ENCODE data around the gene PSME1. TPM values are rescaled to one million over a fixed set of nuclear protein-coding genes. Genes with fewer than 3 reads are reported as not detected.

The PSME1 gene
- total RNA-seq, 1 experiment from 2014 or later: 123 TPM

DNA sequence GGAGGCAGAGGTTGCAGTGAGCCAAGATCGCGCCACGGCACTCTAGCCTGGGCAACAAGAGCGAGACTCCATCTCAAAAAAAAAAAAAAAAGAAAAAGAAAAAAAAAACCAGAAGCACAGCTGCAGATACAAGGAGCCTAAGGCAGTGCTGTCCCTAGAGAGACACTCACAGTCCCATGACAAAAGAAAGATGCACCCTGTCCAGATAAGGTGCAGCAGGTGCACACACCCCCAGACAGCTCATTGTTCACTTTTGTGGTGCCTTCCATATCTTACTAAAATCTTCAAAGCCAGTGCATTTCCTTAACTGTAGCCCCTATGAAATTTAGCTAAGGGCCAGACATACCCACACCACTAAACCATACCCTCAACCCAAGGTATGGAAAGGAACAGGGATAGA lies 13.6 kb upstream of the PSME1 start:
- in situ Hi-C loops (cut with HindIII; ENCODE audit: low pct_unique_long_range_greater_than_20kb, low sequenced_read_pairs): no loop called here

DNA sequence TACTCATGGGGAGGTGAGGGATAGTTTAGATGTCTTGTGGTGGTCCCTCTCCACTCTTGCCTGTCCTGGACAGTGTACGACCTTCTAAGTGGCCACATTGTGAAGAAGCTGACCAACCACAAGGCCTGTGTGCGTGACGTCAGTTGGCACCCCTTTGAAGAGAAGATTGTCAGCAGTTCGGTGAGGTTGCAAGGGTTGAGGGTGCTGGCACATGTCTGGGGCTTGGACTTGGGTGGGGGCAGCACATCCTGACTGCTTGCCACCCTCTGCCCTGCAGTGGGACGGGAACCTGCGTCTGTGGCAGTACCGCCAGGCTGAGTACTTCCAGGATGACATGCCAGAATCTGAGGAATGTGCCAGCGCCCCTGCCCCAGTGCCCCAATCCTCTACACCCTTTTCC lies 13.1 kb upstream of the PSME1 start:
- DNase-seq (ENCODE audit: low read depth): no peak
- in situ Hi-C loops (cut with HindIII; ENCODE audit: low pct_unique_long_range_greater_than_20kb, low sequenced_read_pairs): no loop called here

More for the DNA sequence above, 13.6 kb upstream of the PSME1 start:
- DNase-seq (ENCODE audit: low read depth): no peak

DNA sequence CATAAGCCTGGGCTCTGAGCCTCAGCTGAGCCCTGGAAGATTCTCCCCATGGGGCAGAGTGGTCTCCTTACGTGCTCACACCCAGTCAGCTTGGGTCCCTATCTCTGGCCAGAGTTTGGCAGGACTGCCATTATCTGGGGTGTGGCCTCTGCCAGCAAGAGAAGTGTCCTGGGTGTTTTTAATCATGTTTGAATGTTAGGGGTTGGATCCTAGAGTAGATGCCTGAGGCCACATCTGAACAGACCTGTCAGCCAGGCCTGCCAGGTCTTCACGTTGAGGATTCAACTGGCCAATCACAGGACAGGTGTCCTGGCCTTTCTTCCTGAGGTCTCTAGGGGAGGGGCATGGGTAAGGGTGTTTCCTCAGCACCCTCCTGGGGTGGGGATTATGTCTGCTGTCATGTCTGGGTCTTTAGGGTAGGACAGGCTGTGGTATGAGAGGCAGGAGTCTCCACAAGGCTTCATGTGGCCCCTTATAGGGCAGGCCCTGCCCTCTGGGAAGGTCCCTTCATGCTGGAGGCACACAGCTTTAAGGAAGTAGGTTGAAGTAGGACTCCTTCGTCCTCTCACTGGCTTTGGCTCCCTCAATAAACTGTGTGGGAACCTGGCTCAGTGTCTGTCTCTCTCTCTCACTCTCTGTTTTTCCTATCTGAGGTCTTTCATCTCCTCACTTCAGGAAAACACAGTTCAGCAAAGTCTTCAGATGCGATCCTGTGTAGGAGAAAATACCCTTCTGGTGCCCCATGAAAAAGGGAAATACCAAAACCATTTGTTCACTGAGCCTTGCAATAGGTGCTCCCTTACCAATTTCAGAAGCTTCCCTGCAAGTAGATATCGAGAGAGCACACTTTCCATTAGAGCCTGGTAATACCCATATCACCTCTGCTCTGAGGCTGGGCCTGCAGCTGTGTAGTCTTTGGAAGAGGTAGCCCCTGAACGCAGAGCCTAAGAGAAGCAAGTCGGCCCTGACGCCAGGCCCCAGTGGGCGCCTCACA lies 12.3 kb upstream of the PSME1 start:
- in situ Hi-C loops (cut with HindIII; ENCODE audit: low pct_unique_long_range_greater_than_20kb, low sequenced_read_pairs): no loop called here
- DNase-seq (ENCODE audit: low read depth): no peak

DNA sequence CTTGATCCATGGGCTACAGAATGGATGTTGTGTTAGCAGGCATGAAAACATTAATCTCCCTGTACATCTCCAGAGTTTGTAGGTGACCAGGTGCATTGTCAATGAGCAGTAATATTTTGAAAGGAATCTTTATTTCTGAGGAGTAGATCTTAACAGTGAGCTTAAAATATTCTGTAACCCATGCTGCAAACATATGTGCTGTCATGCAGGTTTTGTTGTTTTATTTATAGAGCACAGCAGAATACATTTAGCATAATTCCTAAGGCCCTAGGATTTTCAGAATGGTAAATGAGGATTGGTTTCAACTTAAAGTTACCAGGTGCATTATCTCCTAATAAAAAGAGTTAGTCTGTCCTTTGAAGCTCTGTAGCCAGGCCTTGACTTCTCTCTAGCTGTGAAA lies 9.1 kb upstream of the PSME1 start:
- DNase-seq (ENCODE audit: low read depth): no peak
- in situ Hi-C loops (cut with HindIII; ENCODE audit: low pct_unique_long_range_greater_than_20kb, low sequenced_read_pairs): no loop called here

DNA sequence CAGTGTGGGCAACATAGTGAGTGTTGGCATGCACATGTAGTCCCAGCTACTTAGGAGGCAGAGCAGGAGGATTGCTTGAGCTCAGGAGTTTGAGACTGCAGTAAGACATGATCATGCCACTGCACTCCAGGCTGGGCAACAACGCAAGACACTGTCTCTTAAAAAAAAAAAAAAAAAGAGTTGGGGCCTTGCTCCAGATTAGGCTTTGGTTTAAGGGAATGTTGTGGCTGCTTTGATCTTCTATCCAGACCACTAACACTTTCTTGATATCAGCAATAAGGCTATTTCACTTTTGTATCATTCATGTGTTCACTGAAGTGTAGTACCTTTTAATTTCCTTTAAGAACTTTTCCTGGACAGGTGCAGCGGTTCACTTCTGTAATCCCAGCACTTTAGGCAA lies 8.3 kb upstream of the PSME1 start:
- in situ Hi-C loops (cut with HindIII; ENCODE audit: low pct_unique_long_range_greater_than_20kb, low sequenced_read_pairs): no loop called here
- no peak for DNase-seq (ENCODE audit: low read depth)

DNA sequence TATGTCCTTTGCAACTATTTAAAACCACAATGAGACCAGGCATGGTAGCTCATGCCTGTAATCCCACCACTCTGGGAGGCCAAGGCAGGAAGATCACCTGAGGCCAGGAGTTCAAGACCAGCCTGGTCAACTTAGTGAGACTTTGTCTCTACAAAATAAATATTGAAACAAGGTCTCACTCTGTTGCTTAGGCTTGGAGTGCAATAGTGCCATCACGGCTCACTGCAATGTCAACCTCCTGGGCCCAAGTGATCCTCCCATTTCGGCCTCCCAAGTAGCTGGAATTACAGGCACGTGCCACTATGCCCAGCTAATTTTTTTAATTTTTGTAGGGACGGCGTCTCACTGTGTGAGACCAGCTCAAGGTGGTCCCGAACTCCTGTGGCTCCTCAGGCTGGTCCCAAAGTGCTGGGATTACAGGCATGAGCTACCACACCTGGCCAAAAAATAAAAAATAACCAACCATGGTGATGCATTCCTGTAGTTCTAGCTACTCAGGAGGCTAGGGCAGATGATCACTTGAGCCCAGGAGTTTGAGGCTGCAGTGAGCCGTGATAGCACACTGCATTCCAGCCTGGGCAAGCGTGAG lies 6.5 kb upstream of the PSME1 start:
- DNase-seq (ENCODE audit: low read depth): no peak
- in situ Hi-C loops (cut with HindIII; ENCODE audit: low pct_unique_long_range_greater_than_20kb, low sequenced_read_pairs): no loop called here

DNA sequence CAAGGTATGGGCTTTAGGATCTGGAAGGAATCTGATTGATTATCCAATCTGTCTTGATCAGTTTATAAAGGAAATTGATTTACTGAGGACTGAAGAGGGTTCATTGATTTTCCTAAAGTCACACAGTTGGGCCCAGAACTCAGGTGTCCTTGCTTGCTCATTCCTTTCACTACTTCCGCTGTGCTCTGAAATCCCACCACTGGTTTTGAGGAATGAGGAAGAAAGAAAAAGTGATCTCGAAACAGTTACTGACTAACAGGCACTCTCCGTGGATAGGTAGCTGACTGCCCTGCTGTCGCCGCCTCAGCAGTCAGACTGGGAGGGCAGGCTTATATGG lies 5.6 kb upstream of the PSME1 start, which contains the start of gene FITM1:
TSS of gene FITM1 (plus strand) at position 280 of the 337 bp plus-strand sequence. CDS start 905 bp downstream, outside the sequence.
- in situ Hi-C loops (cut with HindIII; ENCODE audit: low pct_unique_long_range_greater_than_20kb, low sequenced_read_pairs): no loop called here

DNA sequence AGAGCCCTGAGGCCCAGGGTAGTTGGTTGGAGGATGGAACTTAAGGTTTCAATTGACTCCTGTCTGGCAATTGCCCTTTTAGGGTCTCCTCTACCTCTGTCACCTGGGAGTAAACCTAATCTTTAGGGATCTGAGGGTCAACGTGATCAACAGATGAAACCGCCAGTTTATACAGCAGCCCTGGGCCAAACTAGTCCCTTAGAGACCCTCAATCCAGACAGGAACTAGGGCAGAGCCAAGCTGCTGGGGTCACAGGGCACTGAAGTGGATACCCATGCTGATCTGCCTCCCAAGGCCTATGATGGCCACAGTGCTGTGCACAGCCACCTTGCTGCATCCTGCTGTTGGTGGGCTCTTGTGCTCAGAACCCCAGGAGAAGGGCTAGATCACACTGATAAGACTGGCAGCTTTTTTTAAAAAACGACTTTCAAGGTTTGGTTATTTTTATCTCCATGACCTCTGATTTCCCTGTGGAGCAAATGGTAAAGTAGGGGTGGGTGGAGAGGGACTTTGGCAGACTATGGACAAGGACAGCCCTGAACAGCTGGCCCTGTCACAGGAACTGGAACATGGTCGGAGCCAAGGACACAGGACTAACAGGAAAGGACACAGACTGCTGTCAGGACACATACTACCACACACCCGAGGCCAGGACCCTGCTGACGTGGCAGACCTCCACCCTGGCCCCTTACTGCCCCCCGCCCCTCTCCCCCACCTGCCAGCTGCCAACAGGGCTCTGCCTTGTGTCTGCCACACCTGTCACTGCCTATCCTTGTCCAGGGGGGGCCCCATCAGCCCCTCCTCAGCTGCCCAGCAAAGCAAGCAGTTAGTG lies 5.1 kb upstream of the PSME1 start:
- no peak for DNase-seq (ENCODE audit: low read depth)
- in situ Hi-C loops (cut with HindIII; ENCODE audit: low pct_unique_long_range_greater_than_20kb, low sequenced_read_pairs): no loop called here

More for the DNA sequence above, 5.6 kb upstream of the PSME1 start, which contains the start of gene FITM1:
- no peak for DNase-seq (ENCODE audit: low read depth)

DNA sequence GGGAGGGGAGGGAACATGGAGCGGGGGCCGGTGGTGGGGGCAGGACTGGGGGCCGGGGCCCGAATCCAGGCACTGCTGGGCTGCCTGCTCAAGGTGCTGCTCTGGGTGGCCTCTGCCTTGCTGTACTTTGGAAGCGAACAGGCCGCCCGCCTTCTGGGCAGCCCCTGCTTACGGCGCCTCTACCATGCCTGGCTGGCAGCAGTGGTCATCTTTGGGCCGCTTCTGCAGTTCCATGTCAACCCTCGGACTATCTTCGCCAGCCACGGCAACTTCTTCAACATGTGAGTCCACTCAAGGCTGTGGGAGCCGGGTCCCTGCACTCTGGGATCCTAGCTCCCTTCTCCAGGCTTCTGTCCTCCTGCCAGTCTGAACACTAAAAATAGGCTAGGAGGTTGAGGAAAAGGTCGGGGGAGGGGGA lies 4.4 kb upstream of the PSME1 start:
- DNase-seq (ENCODE audit: low read depth): no peak
- in situ Hi-C loops (cut with HindIII; ENCODE audit: low pct_unique_long_range_greater_than_20kb, low sequenced_read_pairs): no loop called here

DNA sequence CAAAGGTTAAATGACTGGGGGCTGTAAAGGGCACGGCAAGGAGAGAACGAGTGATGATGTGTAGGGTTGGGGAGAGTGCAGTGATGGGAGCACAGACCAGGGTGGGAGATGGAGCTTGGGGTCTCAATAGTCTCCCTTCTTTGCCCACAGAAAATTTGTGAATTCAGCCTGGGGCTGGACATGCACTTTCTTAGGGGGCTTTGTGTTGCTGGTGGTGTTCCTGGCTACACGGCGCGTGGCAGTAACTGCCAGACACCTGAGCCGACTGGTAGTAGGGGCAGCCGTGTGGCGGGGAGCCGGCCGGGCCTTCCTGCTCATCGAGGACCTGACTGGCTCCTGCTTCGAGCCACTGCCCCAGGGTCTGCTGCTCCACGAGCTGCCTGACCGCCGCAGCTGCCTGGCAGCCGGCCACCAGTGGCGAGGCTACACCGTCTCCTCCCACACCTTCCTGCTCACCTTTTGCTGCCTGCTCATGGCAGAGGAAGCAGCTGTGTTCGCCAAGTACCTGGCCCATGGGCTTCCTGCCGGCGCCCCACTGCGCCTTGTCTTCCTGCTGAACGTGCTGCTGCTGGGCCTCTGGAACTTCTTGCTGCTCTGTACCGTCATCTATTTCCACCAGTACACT lies 3.8 kb upstream of the PSME1 start:
- DNase-seq (ENCODE audit: low read depth): no peak
- in situ Hi-C loops (cut with HindIII; ENCODE audit: low pct_unique_long_range_greater_than_20kb, low sequenced_read_pairs): no loop called here

DNA sequence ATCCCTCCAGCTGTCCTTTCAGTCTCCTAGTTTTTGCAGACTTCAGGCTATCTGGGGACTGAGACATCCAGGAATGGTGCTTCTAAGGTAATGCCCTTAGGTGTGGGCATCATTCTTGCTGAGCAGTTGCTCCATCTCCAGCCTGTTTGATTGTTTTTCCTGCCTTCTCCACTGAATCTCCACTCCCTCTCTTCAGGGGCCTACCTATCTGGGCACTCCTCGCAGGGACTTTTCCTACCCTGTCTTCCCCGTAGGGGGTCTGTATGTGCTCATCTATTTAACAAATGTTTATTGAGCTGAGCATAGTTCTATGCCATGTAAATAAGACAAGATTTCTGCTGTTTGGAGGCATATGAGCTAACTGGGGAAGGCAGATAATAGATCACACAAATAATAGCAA lies 3.0 kb upstream of the PSME1 start:
- in situ Hi-C loops (cut with HindIII; ENCODE audit: low pct_unique_long_range_greater_than_20kb, low sequenced_read_pairs): no loop called here
- DNase-seq (ENCODE audit: low read depth): no peak

DNA sequence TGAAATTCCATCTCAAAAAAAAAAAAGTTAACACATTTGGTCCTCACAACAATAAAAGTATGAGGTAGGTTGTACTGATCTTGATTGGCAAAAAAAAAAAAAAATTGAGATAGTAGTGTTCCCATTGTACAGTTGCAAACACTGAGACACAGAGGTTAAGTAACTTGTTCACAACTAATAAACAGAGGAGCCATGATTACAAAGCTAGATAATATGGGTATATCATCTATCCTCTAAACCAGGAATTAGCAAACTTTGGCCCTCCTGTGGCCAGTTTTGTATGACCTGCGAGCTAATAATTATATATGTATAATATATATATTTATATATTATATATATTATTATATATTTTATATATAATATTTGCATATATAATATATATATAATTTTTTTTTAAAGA lies 2.3 kb upstream of the PSME1 start:
- DNase-seq (ENCODE audit: low read depth): no peak
- in situ Hi-C loops (cut with HindIII; ENCODE audit: low pct_unique_long_range_greater_than_20kb, low sequenced_read_pairs): no loop called here

DNA sequence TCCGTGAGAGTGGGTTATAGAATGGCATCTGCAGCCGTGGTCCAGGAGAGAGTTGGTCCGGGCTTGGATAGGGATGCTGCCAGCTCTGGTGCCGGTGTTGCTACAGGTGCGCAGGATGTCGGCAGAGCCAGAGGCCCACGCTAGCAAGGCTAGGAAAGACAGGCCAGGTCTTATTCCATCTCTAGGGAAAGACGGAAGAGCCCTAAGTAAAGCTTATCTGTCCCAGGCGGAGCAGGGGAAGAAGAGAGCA lies 485 bp upstream of the PSME1 start:
- in situ Hi-C loops (cut with HindIII; ENCODE audit: low pct_unique_long_range_greater_than_20kb, low sequenced_read_pairs): no loop called here
- no peak for DNase-seq (ENCODE audit: low read depth)

DNA sequence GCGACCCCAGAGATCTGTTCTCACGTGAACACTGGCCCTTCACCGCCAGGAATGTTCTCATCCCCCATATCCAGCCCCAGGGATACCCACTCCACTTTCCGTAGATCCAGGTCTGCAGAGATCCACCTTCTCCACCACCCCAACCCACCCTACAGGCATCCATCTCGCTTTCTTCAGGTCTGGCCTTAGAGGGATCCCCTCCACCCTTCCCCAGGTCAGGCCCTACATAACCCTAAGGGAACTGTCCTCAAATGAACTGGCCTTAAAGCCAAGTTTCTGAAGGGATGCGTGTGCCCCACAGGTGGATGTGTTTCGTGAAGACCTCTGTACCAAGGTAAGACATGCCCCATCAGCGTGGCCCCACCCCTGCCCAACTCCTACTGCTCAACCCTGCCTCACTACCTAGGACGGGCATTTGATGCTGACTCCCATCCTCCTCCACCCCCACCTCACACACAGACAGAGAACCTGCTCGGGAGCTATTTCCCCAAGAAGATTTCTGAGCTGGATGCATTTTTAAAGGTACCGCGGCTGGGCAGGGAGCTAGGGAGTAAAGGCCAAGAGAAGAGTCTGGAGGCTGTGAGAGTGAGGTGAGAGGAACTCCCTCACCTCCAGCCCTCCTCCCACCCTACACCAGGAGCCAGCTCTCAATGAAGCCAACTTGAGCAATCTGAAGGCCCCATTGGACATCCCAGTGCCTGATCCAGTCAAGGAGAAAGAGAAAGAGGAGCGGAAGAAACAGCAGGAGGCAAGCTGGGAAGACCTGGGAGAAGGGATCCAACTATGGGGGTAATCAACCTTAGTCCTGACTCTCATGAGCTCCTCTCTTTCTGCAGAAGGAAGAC lies 912 bp downstream of the PSME1 start:
- in situ Hi-C loops (cut with HindIII; ENCODE audit: low pct_unique_long_range_greater_than_20kb, low sequenced_read_pairs): no loop called here
- no peak for DNase-seq (ENCODE audit: low read depth)

DNA sequence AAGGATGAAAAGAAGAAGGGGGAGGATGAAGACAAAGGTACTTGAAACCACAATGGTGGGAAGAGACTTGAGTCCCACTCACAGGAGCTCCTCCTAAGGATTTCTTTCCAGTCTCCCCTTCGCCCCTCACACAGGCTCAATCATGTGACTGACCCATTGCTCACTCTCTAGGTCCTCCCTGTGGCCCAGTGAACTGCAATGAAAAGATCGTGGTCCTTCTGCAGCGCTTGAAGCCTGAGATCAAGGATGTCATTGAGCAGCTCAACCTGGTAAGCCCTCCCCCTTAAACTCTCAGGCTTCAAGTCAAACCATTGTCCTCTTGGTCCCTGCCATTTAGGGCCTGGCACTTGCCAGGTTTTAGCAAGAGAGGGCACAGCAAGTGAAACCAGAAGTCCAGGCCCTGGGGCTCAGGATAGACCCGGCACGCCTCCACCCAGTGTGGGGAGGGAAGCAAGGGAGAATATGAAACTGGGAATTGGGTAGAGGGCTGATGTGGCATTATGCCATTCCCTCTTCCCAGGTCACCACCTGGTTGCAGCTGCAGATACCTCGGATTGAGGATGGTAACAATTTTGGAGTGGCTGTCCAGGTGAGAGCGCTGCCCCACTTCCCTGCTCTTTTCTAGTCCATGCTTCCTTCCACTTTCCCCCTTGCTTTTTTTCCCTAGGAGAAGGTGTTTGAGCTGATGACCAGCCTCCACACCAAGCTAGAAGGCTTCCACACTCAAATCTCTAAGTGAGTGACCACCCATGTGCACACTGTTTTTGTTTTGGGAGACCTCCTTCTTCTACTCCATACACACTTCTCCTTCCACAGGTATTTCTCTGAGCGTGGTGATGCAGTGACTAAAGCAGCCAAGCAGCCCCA lies 1.8 kb downstream of the PSME1 start:
- in situ Hi-C loops (cut with HindIII; ENCODE audit: low pct_unique_long_range_greater_than_20kb, low sequenced_read_pairs): no loop called here
- no peak for DNase-seq (ENCODE audit: low read depth)

DNA sequence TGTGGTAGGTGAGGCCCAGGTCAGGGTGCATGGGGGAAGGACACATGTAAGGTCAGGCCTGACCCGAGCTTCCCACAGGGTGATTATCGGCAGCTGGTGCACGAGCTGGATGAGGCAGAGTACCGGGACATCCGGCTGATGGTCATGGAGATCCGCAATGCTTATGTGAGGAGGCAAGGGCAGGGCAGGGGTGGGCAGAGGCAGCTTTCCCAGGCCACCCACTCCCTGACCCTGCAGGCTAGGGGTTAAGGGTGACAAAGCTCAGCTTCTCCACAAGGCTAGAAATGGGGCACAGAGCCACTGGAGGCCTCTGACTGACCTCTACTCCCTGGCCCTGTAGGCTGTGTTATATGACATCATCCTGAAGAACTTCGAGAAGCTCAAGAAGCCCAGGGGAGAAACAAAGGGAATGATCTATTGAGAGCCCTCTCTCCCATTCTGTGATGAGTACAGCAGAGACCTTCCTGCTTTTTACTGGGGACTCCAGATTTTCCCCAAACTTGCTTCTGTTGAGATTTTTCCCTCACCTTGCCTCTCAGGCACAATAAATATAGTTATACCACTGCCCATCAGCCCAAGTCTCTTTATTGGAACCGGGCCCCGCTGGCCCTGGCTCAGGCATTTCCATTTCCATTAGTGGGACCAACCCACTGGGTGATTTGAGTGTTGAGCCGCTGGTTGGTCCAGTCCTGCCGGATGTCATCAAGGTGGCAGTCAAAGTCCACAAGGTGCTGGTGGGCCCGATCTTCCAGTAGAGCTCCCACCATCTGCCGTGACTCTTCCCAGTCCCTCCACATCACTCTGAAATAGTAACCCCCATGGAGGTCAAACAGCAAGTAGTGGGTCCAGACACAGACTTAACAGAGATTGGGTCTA lies 2.6 kb downstream of the PSME1 start:
- no peak for DNase-seq (ENCODE audit: low read depth)

More for the DNA sequence above, 2.6 kb downstream of the PSME1 start:
- in situ Hi-C loops (cut with HindIII; ENCODE audit: low pct_unique_long_range_greater_than_20kb, low sequenced_read_pairs): no loop called here
